Activated naive CD4-positive, alpha-beta T cell treated with anti-CD3 and anti-CD28 coated beads for 36 hours (primary cell): ENCODE results near the gene TIE1. TPM values are rescaled to one million over a fixed set of nuclear protein-coding genes. Genes with fewer than 3 reads are reported as not detected.

Experiments
- CTCF ChIA-PET: fragments of 350-600 bp; sonication (Branson Sonifier 250); formaldehyde crosslinking; loops from one replicate; lab custom pipeline; 2021; ENCODE audit warnings: antibody characterized with exemption; lab: Charles Lee
- DNase-seq: peaks from one replicate; pipeline ENCODE4 v3.0.0-alpha.2; 2020
- H3K27ac Mint-ChIP-seq: one replicate; pipeline ENCODE4 v1.8.0; 2021; ENCODE audit warnings: mild to moderate bottlenecking, mixed read lengths
- H3K27me3 Mint-ChIP-seq: one replicate; pipeline ENCODE4 v1.8.0; 2021; ENCODE audit warnings: low read depth, mixed read lengths
- H3K36me3 Mint-ChIP-seq: one replicate; pipeline ENCODE4 v1.8.0; 2021; ENCODE audit warnings: low read depth, mixed read lengths
- H3K4me1 Mint-ChIP-seq: one replicate; pipeline ENCODE4 v1.8.0; 2021; ENCODE audit warnings: low read depth, mixed read lengths
- H3K4me3 Mint-ChIP-seq: one replicate; pipeline ENCODE4 v1.8.0; 2021; ENCODE audit warnings: mild to moderate bottlenecking, moderate library complexity, mixed read lengths
- H3K9me3 Mint-ChIP-seq: one replicate; pipeline ENCODE4 v1.8.0; 2021; ENCODE audit warnings: mixed read lengths
- intact Hi-C: fragments of 100-400 bp; cut with micrococcal nuclease; formaldehyde crosslinking; loops from one replicate; pipeline ENCODE4 v1.15.1; 2023
- total RNA-seq, 2 experiments: library from RNA; stranded (reverse); gene quantifications; one replicate each; pipeline ENCODE4 v1.2.3, GENCODE V29; 2021

TIE1 gene
- total RNA-seq, 2 experiments from 2014 or later, result not detected

DNA sequence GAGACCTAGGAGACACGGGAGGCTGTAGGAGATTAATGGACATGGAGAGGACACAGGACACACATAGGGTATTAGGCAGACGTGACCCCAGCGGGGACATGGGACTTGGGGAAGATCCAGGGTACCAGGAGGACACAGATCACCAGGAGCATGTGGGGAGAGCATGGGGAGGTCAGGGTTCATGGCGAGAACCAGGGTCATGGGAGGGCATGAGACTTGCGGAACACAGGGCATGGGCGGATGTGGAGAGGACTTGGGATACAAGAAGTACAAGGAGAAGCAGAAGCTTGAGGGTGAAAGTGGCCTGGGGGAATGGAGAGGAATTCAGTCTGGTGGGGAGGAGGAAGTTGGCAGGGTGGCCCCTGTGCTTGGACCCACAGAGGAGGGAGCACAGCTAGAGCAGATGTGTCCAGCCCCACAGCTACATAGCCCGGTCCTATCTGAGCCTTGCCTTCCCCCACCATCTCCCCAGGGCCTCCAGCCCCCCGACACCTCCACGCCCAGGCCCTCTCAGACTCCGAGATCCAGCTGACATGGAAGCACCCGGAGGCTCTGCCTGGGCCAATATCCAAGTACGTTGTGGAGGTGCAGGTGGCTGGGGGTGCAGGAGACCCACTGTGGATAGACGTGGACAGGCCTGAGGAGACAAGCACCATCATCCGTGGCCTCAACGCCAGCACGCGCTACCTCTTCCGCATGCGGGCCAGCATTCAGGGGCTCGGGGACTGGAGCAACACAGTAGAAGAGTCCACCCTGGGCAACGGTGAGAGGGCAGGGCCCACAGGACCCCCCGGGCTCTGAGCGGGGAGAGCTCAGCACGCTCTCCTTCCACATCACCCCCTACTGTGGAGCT, 12.1 kb downstream of the TIE1 start:
- H3K36me3 Mint-ChIP-seq, result no peaks in the 10 kb centered on the region
- CTCF ChIA-PET, result no interaction called here
- no peaks in the 10 kb centered on the region for H3K4me1 Mint-ChIP-seq
- H3K9me3 Mint-ChIP-seq, result no peaks in the 10 kb centered on the region
- intact Hi-C loops, result no loop called here
- H3K27me3 Mint-ChIP-seq, result no peaks in the 10 kb centered on the region
- no peak overlapping the region for H3K4me3 Mint-ChIP-seq
- no peak overlapping the region for H3K27ac Mint-ChIP-seq
- no peak for DNase-seq

DNA sequence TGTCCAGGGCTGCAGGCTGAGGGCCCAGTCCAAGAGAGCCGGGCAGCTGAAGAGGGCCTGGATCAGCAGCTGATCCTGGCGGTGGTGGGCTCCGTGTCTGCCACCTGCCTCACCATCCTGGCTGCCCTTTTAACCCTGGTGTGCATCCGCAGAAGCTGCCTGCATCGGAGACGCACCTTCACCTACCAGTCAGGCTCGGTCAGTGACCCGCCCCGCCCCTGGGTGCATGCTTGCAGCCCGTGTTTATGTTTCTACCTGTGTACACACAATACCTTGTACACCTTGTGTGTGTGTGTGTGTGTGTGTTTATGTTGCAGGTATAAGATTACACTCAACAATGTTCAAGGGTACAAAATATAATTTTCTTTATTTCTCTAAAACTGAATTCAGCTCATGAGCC, 13.0 kb downstream of the TIE1 start:
- Mint-ChIP-seq H3K27ac (no peak overlapping the region), H3K4me3 (no peak overlapping the region), H3K4me1 (no peaks in the 10 kb centered on the region), H3K27me3 (no peaks in the 10 kb centered on the region), H3K36me3 (no peaks in the 10 kb centered on the region), H3K9me3 (no peaks in the 10 kb centered on the region)
- CTCF ChIA-PET, result no interaction called here
- no peak for DNase-seq
- intact Hi-C loops, result no loop called here

DNA sequence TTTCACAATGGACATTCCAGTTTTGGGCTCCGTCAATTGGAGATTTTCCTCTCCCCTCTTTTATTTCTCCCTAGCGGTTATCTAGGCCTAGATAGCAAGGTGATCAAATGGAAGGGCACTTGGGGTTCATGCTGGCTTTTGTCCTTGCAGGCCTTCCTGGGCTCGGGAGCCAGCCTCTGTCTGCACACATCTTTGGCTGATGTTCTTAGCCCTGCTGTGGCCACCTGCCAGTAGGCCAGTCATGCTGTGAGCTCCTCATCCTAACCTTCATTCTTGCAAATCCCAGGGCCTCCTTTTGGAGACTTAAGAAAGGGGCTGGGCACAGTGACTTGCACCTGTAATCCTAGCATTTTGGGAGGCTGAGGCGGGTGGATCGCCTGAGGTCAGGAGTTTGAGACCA, 13.5 kb downstream of the TIE1 start:
- H3K9me3 Mint-ChIP-seq, result no peaks in the 10 kb centered on the region
- H3K27ac Mint-ChIP-seq, result no peak overlapping the region
- CTCF ChIA-PET, result no interaction called here

DNA sequence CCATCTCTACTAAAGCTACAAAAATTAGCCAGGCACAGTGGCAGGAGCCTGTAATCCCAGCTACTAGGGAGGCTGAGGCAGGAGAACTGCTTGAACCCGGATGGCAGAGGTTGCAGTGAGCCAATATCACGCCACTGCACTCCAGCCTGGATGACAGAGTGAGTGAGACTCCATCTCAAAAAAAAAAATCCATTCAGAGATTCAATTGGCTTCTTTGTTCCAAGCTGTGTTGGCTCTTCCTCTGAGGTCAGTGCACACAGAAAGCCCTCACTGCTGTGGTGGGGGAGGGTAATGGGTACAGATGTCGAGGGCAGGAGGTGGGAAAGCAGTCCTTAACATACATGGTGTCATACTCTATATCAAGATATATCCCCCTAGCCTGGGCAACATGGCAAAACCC, 14.7 kb downstream of the TIE1 start:
- H3K9me3 Mint-ChIP-seq, result no peaks in the 10 kb centered on the region
- CTCF ChIA-PET, result no interaction called here
- no peak overlapping the region for H3K27ac Mint-ChIP-seq
- intact Hi-C loops, result no loop called here
- H3K4me1 Mint-ChIP-seq, result no peaks in the 10 kb centered on the region
- no peaks in the 10 kb centered on the region for H3K36me3 Mint-ChIP-seq
- no peak overlapping the region for H3K4me3 Mint-ChIP-seq
- no peaks in the 10 kb centered on the region for H3K27me3 Mint-ChIP-seq
- no peak for DNase-seq

More for the DNA sequence above, 13.5 kb downstream of the TIE1 start:
- intact Hi-C loops, result no loop called here
- H3K36me3 Mint-ChIP-seq, result no peaks in the 10 kb centered on the region
- H3K4me1 Mint-ChIP-seq, result no peaks in the 10 kb centered on the region
- no peak for DNase-seq
- H3K4me3 Mint-ChIP-seq, result no peak overlapping the region
- no peaks in the 10 kb centered on the region for H3K27me3 Mint-ChIP-seq

DNA sequence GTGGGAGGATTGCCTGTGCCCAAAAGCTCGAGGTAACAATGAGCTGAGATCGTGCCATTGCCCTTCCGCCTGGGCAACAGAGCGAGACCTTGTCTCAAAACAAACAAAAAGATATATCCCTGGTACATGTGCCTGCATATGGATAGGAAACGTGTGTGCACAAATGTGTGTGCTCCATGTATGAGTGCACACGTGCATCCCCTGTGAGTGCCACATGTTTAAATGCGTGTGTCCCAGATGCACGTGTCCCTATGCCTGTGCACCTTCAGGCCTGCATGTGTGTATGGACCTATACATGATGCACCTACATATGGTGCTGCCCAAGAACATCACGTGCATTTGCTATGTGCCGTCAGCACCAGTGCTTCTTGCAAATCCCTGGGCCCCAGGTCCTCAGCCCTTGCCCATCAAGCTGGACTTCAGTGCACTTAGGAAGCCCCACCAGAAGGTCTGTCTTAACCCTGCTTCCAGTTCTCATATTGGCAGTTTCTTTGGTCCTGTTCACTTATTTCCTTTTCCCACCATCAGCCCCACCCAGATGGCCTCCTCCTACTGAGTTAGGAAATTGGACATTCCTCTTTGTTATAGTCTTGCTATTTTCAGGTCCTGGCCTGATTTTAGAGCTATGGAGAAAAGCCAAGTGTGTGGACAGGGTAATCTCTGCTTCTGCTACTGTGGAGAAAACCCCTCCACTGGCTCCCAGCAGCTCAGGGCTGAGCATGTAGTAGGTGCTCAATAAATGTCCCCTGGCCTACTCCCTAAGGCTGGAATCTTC, 15.4 kb downstream of the TIE1 start:
- Mint-ChIP-seq H3K36me3 (no peaks in the 10 kb centered on the region), H3K4me3 (no peak overlapping the region), H3K9me3 (no peaks in the 10 kb centered on the region), H3K4me1 (no peaks in the 10 kb centered on the region), H3K27ac (no peak overlapping the region), H3K27me3 (no peaks in the 10 kb centered on the region)
- CTCF ChIA-PET, result interaction anchor here (1.1 kb wide), 1 partner anchor 21 kb away, joined by 3 read pairs; no protein-coding TSS in a partner anchor
- intact Hi-C loops, result no loop called here
- no peak for DNase-seq

DNA sequence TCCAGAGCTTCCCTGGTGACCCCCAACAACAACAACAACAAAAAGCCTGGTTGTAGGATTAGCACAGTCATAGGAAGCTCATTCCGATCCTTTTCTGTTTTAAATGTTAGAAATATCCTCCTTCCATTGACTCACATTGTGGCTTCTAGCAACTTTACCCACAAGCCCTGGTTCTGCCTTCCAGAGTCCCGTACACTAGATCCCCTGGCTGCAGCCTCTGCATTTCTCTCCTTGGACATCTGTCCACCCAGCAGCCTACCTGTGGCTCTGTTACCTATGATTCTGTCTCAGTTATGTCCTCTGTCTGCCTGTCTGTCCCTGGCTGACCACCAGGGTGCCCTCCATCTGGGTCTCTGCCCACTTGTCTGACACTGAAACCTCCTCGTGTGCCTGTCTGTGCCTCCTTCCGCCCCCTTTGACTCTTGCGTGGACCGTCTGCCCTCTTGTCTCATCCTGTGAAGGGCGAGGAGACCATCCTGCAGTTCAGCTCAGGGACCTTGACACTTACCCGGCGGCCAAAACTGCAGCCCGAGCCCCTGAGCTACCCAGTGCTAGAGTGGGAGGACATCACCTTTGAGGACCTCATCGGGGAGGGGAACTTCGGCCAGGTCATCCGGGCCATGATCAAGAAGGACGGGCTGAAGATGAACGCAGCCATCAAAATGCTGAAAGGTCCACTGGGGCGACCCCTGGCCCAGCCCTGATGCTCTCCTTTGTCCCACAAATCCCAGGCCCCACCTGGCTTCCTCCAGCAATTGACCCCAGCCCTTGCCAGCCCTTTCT, 16.1 kb downstream of the TIE1 start:
- intact Hi-C loops, result no loop called here
- DNase-seq, result no peak
- Mint-ChIP-seq H3K36me3 (no peaks in the 10 kb centered on the region), H3K27me3 (no peaks in the 10 kb centered on the region), H3K27ac (no peak overlapping the region), H3K4me3 (no peak overlapping the region), H3K4me1 (no peaks in the 10 kb centered on the region), H3K9me3 (no peaks in the 10 kb centered on the region)
- CTCF ChIA-PET, result interaction anchor here (1.1 kb wide), 1 partner anchor 22 kb away, joined by 3 read pairs; no protein-coding TSS in a partner anchor

DNA sequence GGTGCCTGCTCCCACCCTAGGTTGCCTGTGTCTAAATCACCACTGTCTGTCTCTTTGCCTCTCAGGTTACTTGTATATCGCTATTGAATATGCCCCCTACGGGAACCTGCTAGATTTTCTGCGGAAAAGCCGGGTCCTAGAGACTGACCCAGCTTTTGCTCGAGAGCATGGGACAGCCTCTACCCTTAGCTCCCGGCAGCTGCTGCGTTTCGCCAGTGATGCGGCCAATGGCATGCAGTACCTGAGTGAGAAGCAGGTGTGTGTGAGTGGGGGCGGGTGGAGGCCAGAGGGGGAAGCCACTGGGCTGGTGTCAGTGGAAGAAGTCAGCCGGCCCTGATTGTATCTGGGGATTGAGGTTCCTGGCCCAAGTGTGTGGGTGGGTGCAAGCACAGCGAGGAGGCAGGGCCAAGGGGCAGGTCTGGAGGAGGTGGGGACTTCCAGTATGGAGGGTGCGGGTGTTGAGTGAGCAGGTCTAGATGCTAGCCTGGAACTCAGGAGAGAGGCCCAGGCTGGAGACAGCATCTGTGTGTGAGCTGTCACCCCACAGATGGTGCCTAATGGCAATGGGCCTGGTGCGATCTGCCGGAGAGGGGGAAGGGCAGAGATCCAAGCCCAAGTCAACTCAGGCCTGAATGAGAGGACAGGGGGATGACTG, 17.2 kb downstream of the TIE1 start:
- DNase-seq, result no peak
- H3K4me1 Mint-ChIP-seq, result no peaks in the 10 kb centered on the region
- intact Hi-C loops, result no loop called here

DNA sequence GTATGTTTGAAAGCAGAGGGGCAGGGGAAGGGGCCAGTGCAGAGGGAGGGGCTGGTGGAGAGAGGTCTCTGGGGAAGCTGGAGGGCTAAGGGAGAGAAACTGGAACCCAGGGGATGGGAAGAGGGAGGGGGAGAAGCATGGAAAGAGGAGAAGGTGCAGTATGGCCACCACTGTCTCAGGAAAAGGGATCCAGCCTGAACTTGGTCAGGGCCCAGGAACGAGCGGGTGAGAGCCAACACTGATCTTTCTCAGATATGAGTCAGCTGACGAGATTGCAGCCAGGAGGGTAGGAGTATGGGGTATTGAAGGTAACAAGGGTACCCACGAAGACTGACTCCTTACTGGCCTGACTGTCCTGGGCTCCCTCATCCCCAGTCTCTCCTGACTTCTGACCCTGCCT, 18.0 kb downstream of the TIE1 start:
- no peaks in the 10 kb centered on the region for H3K36me3 Mint-ChIP-seq
- H3K27me3 Mint-ChIP-seq, result no peaks in the 10 kb centered on the region
- H3K4me3 Mint-ChIP-seq, result no peak overlapping the region
- H3K4me1 Mint-ChIP-seq, result no peaks in the 10 kb centered on the region
- DNase-seq, result no peak
- intact Hi-C loops, result no loop called here
- no peak overlapping the region for H3K27ac Mint-ChIP-seq
- H3K9me3 Mint-ChIP-seq, result no peaks in the 10 kb centered on the region
- CTCF ChIA-PET, result interaction anchor here (0.7 kb wide), 1 partner anchor 477 kb away, joined by 5 read pairs; no protein-coding TSS in a partner anchor

More for the DNA sequence above, 17.2 kb downstream of the TIE1 start:
- CTCF ChIA-PET, result interaction anchor here (0.7 kb wide), 1 partner anchor 478 kb away, joined by 5 read pairs; no protein-coding TSS in a partner anchor
- Mint-ChIP-seq H3K27ac (no peak overlapping the region), H3K4me3 (no peak overlapping the region), H3K9me3 (no peaks in the 10 kb centered on the region), H3K27me3 (no peaks in the 10 kb centered on the region), H3K36me3 (no peaks in the 10 kb centered on the region)

DNA sequence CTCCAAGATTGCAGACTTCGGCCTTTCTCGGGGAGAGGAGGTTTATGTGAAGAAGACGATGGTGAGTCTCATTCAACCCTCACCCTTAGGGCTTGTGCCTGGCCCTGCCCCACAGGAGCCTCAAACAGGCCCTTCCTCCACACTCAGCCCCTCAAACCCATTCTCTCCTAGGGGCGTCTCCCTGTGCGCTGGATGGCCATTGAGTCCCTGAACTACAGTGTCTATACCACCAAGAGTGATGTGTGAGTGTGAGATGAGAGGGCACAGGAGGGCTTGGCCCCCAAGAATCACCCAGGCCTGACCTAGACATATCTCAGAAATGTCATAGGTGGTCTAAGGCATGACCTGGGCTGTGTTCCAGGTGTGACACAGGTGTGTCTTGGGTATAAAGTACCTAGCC, 18.5 kb downstream of the TIE1 start:
- DNase-seq, result no peak
- Mint-ChIP-seq H3K4me1 (no peaks in the 10 kb centered on the region), H3K36me3 (peaks cover under 1% of the 10 kb centered on the region), H3K27ac (no peak overlapping the region), H3K9me3 (peaks cover 2% of the 10 kb centered on the region), H3K4me3 (no peak overlapping the region), H3K27me3 (no peaks in the 10 kb centered on the region)
- intact Hi-C loops, result no loop called here
- CTCF ChIA-PET, result no interaction called here

DNA sequence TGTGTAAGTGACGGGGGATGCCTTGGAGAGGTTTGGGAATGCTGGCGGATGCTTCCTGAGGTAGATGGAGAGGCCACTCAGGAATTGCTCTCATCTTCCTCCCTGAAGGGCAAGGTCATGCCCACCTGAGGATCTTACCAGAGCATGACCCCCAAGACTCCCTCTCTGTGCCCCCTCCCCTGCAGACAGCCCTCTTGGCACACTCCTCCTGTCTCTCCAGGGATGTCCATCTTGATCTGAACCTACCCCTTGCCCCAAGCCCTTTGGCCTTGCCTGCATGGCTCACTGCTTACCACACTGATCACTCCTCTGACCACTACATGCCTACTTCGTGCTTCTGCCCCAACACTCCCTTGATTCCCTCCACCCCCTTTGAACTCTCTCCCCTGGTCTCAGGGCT, 19.0 kb downstream of the TIE1 start:
- Mint-ChIP-seq H3K4me1 (no peaks in the 10 kb centered on the region), H3K4me3 (no peak overlapping the region), H3K27me3 (no peaks in the 10 kb centered on the region), H3K9me3 (peaks cover 6% of the 10 kb centered on the region), H3K36me3 (peaks cover 6% of the 10 kb centered on the region), H3K27ac (no peak overlapping the region)
- no peak for DNase-seq
- intact Hi-C loops, result no loop called here
- CTCF ChIA-PET, result no interaction called here

DNA sequence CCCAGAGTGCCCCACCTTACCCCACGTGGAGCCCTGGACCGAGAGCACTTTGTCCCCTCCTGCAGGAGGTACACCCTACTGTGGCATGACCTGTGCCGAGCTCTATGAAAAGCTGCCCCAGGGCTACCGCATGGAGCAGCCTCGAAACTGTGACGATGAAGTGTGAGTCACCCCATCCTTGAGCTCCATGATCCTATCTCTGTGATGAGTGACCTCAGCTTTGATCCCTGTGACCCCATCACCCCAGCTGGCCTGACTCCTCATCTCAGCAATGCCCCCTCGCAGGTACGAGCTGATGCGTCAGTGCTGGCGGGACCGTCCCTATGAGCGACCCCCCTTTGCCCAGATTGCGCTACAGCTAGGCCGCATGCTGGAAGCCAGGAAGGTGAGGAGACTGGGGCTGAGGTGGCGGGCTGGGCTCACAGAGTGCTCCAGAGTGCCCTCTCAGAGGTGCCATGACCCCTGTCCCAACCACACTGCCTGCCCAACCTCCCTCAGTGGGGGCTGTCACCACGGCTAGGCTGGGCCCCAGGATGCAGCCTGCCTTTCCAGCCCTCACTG, 20.6 kb downstream of the TIE1 start:
- Mint-ChIP-seq H3K36me3 (peaks cover 7% of the 10 kb centered on the region), H3K9me3 (peaks cover 14% of the 10 kb centered on the region), H3K27ac (no peak overlapping the region), H3K4me3 (no peak overlapping the region), H3K27me3 (no peaks in the 10 kb centered on the region), H3K4me1 (no peaks in the 10 kb centered on the region)
- no peak for DNase-seq
- intact Hi-C loops, result no loop called here
- CTCF ChIA-PET, result interaction anchor here (0.6 kb wide), 1 partner anchor 36 kb away, joined by 3 read pairs; no protein-coding TSS in a partner anchor
